Neural progenitor cell (in vitro differentiated cells): ENCODE results near the gene CCNL2. TPM values are rescaled to one million over a fixed set of nuclear protein-coding genes. Genes with fewer than 3 reads are reported as not detected.

Experiments used
- DNase-seq: peaks from one replicate; pipeline ENCODE4 v3.0.0-alpha.2; 2016; ENCODE audit warnings: low spot score
- H2AFZ ChIP-seq: fragments of 200-600 bp; sonication (generic); replicated peaks from 2 replicates; pipeline ENCODE4 v1.6.1; 2016; ENCODE audit warnings: antibody characterized with exemption
- H3F3A ChIP-seq: fragments of 200-600 bp; sonication (generic); 2 replicates; pipeline ENCODE4 v1.6.1; 2016; ENCODE audit warnings: antibody characterized with exemption, low read depth
- H3K27ac ChIP-seq: fragments of 200-600 bp; sonication (generic); 2 replicates; pipeline ENCODE4 v1.5.1; 2016; ENCODE audit warnings: mild to moderate bottlenecking
- H3K27me3 ChIP-seq: fragments of 200-600 bp; sonication (generic); 2 replicates; pipeline ENCODE4 v1.6.1; 2016; ENCODE audit warnings: mild to moderate bottlenecking, moderate library complexity
- H3K36me3 ChIP-seq: fragments of 200-600 bp; sonication (generic); 2 replicates; pipeline ENCODE4 v1.5.1; 2016
- H3K4me1 ChIP-seq: fragments of 200-600 bp; sonication (generic); 2 replicates; pipeline ENCODE4 v1.6.1; 2016; ENCODE audit warnings: mixed run types
- H3K4me2 ChIP-seq: fragments of 200-600 bp; sonication (generic); 2 replicates; pipeline ENCODE4 v1.6.1; 2016
- H3K4me3 ChIP-seq: fragments of 200-600 bp; sonication (generic); 2 replicates; pipeline ENCODE4 v1.5.1; 2016
- H3K79me2 ChIP-seq: fragments of 200-600 bp; sonication (generic); 2 replicates; pipeline ENCODE4 v1.6.1; 2016; ENCODE audit warnings: low read depth
- H3K9ac ChIP-seq: fragments of 200-600 bp; sonication (generic); 2 replicates; pipeline ENCODE4 v1.6.1; 2016
- H3K9me3 ChIP-seq: fragments of 200-600 bp; sonication (generic); 2 replicates; pipeline ENCODE4 v1.5.1; 2016; ENCODE audit warnings: low read depth
- H4K20me1 ChIP-seq: fragments of 200-600 bp; sonication (generic); 2 replicates; pipeline ENCODE4 v1.6.1; 2016; ENCODE audit warnings: low read depth
- H3K27ac Mint-ChIP-seq: 3 replicates; pipeline ENCODE4 v1.8.0; 2021; ENCODE audit warnings: mixed read lengths
- H3K27me3 Mint-ChIP-seq: 2 replicates; pipeline ENCODE4 v1.8.0; 2022; ENCODE audit warnings: low read depth, mild to moderate bottlenecking, inconsistent platforms, moderate library complexity, mixed read lengths; ENCODE audit not compliant: insufficient read depth
- H3K36me3 Mint-ChIP-seq: 3 replicates; pipeline ENCODE4 v1.8.0; 2021; ENCODE audit warnings: mixed read lengths
- H3K4me1 Mint-ChIP-seq: 3 replicates; pipeline ENCODE4 v1.8.0; 2021; ENCODE audit warnings: mixed read lengths
- H3K4me3 Mint-ChIP-seq: 3 replicates; pipeline ENCODE4 v1.8.0; 2021; ENCODE audit warnings: mild to moderate bottlenecking, moderate library complexity, mixed read lengths
- H3K9me3 Mint-ChIP-seq: 3 replicates; pipeline ENCODE4 v1.8.0; 2020; ENCODE audit warnings: mixed read lengths
- CTCF ChIP-seq: fragments of 200-600 bp; sonication (generic); IDR thresholded peaks from 2 replicates; pipeline ENCODE4 v1.5.1; 2017; ENCODE audit warnings: antibody characterized with exemption, mild to moderate bottlenecking
- EZH2 ChIP-seq: fragments of 200-600 bp; sonication (generic); IDR thresholded peaks from 2 replicates; pipeline ENCODE4 v1.6.1; 2017; ENCODE audit warnings: antibody characterized with exemption, mild to moderate bottlenecking, moderate library complexity
- EZH2phosphoT487 ChIP-seq: fragments of 200-600 bp; sonication (generic); IDR thresholded peaks from 2 replicates; pipeline ENCODE4 v1.6.1; 2017; ENCODE audit warnings: antibody characterized with exemption
- total RNA-seq: library from RNA; depleted of rRNA; stranded (reverse); fragments of >200 nt; gene quantifications from 2 replicates; pipeline ENCODE4 v1.2.3, GENCODE V29; 2015; ENCODE audit warnings: low replicate concordance

CCNL2 gene
- total RNA-seq, 1 donor from 2014 or later: 143 TPM

DNA sequence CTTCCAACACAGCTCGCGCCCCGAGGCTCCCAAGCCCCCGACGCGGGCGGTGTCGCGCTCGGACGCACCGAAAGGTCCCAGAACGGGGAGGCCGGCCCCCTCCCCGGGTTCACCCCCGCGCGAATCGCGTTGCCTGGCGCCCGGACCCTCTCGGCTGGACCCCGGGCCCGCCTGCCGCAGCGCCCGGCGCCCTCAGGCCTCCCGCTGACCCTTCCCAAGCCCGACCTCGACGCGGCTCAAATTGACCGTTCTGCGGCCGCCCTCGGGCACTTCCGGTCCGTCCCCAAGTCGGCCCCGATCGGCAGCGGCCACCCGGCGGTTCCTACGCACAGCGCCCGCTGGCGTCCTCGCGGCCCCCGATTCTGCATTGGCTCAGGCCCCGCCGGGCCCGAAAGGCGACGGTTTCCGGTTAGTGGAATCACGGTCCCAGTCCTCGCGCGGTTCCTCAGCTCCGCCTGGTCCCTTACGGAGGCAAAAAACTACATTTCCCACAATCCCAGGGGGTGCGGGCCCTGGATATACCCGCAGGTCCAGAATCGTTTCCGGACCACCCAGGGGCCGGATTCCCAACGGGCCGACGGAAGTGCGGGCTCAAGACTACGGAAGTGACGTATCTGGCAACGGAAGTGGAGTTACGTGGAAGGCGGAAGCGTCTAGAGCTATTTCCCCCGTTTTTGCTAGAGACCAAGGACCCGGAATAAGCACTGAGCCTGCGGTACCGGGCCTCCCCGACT lies 24.0 kb downstream of the CCNL2 start, which contains the start of gene AURKAIP1:
TSS of gene AURKAIP1 (minus strand) at position 279 of the 734 bp plus-strand sequence. CDS start 451 bp downstream, outside the sequence.
- Histone ChIP-seq H2AFZ (peak within 1 kb of the TSS; percentile 40), H3K4me1 (peaks cover 7% of the 10 kb centered on the region), H3K79me2 (peaks cover 17% of the 10 kb centered on the region), H4K20me1 (peaks cover 3% of the 10 kb centered on the region), H3F3A (peaks cover 22% of the 10 kb centered on the region), H3K27me3 (no peaks in the 10 kb centered on the region), H3K4me2 (peak within 1 kb of the TSS; percentile 99), H3K36me3 (no peaks in the 10 kb centered on the region), H3K4me3 (peak within 1 kb of the TSS; percentile 92), H3K9me3 (no peaks in the 10 kb centered on the region), H3K9ac (peak within 1 kb of the TSS; percentile 97), H3K27ac (peak within 1 kb of the TSS; percentile 39)
- Mint-ChIP-seq H3K9me3 (no peaks in the 10 kb centered on the region), H3K27me3 (peaks cover 2% of the 10 kb centered on the region), H3K36me3 (no peaks in the 10 kb centered on the region), H3K27ac (peak within 1 kb of the TSS; percentile 94), H3K4me1 (peaks cover 10% of the 10 kb centered on the region), H3K4me3 (peak within 1 kb of the TSS; percentile 92)
- TF ChIP-seq CTCF: peak; percentile 43
- no peak for TF ChIP-seq EZH2
- TF ChIP-seq EZH2phosphoT487: no peak
- peak; percentile 100 for DNase-seq

- Histone ChIP-seq H3K36me3 (no peaks in the 10 kb centered on the region), H3K4me3 (peak overlapping the region; percentile 92), H3K4me2 (peak overlapping the region; percentile 99), H3K9ac (peak overlapping the region; percentile 97), H3K79me2 (peaks cover 17% of the 10 kb centered on the region), H3K9me3 (no peaks in the 10 kb centered on the region), H3K27ac (peak overlapping the region; percentile 5), H3K4me1 (peaks cover 7% of the 10 kb centered on the region), H4K20me1 (peaks cover 3% of the 10 kb centered on the region), H2AFZ (no peak overlapping the region), H3K27me3 (no peaks in the 10 kb centered on the region), H3F3A (peaks cover 22% of the 10 kb centered on the region)
- H3K27me3 Mint-ChIP-seq: peaks cover 2% of the 10 kb centered on the region
- H3K9me3 Mint-ChIP-seq: no peaks in the 10 kb centered on the region
- no peak overlapping the region for H3K27ac Mint-ChIP-seq
- peaks cover 10% of the 10 kb centered on the region for H3K4me1 Mint-ChIP-seq
- DNase-seq: no peak
- peak overlapping the region; percentile 92 for H3K4me3 Mint-ChIP-seq
- TF ChIP-seq EZH2 (no peak), CTCF (no peak), EZH2phosphoT487 (no peak)
- H3K36me3 Mint-ChIP-seq: no peaks in the 10 kb centered on the region
Observed at GRCh38 chr1:1374589-1374928, 24.6 kb downstream of the CCNL2 start.

- Histone ChIP-seq H3K9ac (peak overlapping the region; percentile 97), H4K20me1 (peaks cover 3% of the 10 kb centered on the region), H3K79me2 (peaks cover 17% of the 10 kb centered on the region), H2AFZ (no peak overlapping the region), H3K36me3 (no peaks in the 10 kb centered on the region), H3K4me1 (peaks cover 7% of the 10 kb centered on the region), H3K9me3 (no peaks in the 10 kb centered on the region), H3F3A (peaks cover 22% of the 10 kb centered on the region), H3K27me3 (no peaks in the 10 kb centered on the region), H3K4me2 (peak overlapping the region; percentile 99), H3K4me3 (peak overlapping the region; percentile 92), H3K27ac (no peak overlapping the region)
- Mint-ChIP-seq H3K36me3 (no peaks in the 10 kb centered on the region), H3K4me3 (peak overlapping the region; percentile 92), H3K27ac (peak overlapping the region; percentile 33), H3K27me3 (peaks cover 2% of the 10 kb centered on the region), H3K9me3 (no peaks in the 10 kb centered on the region), H3K4me1 (peaks cover 10% of the 10 kb centered on the region)
- DNase-seq: no peak
- TF ChIP-seq EZH2 (peak; percentile 4), CTCF (no peak), EZH2phosphoT487 (no peak)
Observed at GRCh38 chr1:1373815-1374588, 25.1 kb downstream of the CCNL2 start.
